ENCODE results near the gene NMU. TPM values are rescaled to one million over a fixed set of nuclear protein-coding genes. Genes with fewer than 3 reads are reported as not detected.

Gene NMU
- total RNA-seq, 1 experiment from 2014 or later, result 28.5 TPM

DNA sequence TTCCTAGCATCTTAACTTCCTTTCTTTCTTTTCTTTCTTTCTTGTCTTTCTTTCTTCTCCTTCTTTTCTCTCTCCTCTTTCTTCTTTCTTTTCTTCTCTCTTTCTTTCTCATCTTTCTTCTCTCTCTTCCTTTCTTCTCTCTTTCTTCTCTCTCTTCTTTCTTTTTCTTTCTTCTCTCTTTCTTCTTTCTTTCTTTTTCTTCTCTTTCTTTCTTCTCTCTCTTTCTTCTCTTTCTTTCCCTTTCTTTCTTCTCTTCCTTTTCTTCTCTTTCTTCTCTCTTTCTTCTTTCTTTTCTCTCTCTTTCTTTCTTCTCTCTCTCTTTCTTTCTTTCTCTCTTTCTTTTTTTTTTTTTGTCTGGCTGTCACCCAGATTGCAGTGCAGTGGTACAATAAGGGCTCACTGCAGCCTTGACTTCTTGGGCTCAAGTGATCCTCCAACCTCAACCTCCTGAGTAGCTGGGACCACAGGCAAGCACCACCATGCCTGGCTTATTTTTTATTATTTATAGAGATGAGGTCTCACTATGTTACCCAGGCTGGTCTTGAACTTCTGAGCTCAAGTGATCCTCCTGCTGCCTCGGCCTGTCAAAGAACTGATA, 17.5 kb downstream of the NMU start:
- Histone ChIP-seq H3K4me2 (ENCODE audit: low read length) (peak overlapping the region; percentile 48), H2AFZ (ENCODE audit: low read length) (peak overlapping the region; percentile 55; the same call in 1 of the 2 replicates), H3K36me3 (ENCODE audit: low read depth, low read length) (no peaks in the 10 kb centered on the region), H3K9ac (ENCODE audit: low read length) (no peak overlapping the region), H3F3A (ENCODE audit: low read length, unreplicated experiment) (no peaks in the 10 kb centered on the region), H3K4me1 (ENCODE audit: insufficient read depth, low read length) (no peaks in the 10 kb centered on the region), H3K27me3 (ENCODE audit: low read length) (no peaks in the 10 kb centered on the region), H3K9me3 (ENCODE audit: low read length) (no peaks in the 10 kb centered on the region), H4K20me1 (ENCODE audit: low read length) (no peaks in the 10 kb centered on the region), H3K4me3 (ENCODE audit: low read length) (peak overlapping the region; percentile 37), H3K9me2 (replicated peaks; ENCODE audit: low read length) (no peaks in the 10 kb centered on the region), H3K79me2 (ENCODE audit: low read length) (no peaks in the 10 kb centered on the region), H3K27ac (ENCODE audit: low read length) (no peak overlapping the region)
- POLR2A ChIA-PET (ENCODE audit: unreplicated experiment), result no interaction called here
- DNase-seq (no peak), ATAC-seq (no peak)
- CTCF ChIA-PET, result no interaction called here
- TF ChIP-seq EZH2phosphoT487 (IDR thresholded peaks at IDR 0.05; ENCODE audit: borderline replicate concordance, low read length), result no peak
- TF ChIP-seq, protein P1, sequence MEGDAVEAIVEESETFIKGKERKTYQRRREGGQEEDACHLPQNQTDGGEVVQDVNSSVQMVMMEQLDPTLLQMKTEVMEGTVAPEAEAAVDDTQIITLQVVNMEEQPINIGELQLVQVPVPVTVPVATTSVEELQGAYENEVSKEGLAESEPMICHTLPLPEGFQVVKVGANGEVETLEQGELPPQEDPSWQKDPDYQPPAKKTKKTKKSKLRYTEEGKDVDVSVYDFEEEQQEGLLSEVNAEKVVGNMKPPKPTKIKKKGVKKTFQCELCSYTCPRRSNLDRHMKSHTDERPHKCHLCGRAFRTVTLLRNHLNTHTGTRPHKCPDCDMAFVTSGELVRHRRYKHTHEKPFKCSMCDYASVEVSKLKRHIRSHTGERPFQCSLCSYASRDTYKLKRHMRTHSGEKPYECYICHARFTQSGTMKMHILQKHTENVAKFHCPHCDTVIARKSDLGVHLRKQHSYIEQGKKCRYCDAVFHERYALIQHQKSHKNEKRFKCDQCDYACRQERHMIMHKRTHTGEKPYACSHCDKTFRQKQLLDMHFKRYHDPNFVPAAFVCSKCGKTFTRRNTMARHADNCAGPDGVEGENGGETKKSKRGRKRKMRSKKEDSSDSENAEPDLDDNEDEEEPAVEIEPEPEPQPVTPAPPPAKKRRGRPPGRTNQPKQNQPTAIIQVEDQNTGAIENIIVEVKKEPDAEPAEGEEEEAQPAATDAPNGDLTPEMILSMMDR (conservative IDR thresholded peaks at IDR 0.05; ENCODE audit: low read depth, low read length), result no peak
- TF ChIP-seq EZH2 (IDR thresholded peaks at IDR 0.05; ENCODE audit: low read length, unreplicated experiment), result no peak
- intact Hi-C loops (cut with micrococcal nuclease), result no loop called here
- BruUV-seq (replicated peaks), result no TSS peak

GRCh38 chr4:55617587-55618197, 18.4 kb downstream of the NMU start:
- no peaks in the 10 kb centered on the region for H3K79me2 ChIP-seq (ENCODE audit: low read length)
- H3K4me1 ChIP-seq (ENCODE audit: insufficient read depth, low read length), result no peaks in the 10 kb centered on the region
- H3K9me3 ChIP-seq (ENCODE audit: low read length), result no peaks in the 10 kb centered on the region
- no peaks in the 10 kb centered on the region for H3K9me2 ChIP-seq (replicated peaks; ENCODE audit: low read length)
- no peaks in the 10 kb centered on the region for H3F3A ChIP-seq (ENCODE audit: low read length, unreplicated experiment)
- no peak for TF ChIP-seq EZH2 (IDR thresholded peaks at IDR 0.05; ENCODE audit: low read length, unreplicated experiment)
- TF ChIP-seq, protein P1 (conservative IDR thresholded peaks at IDR 0.05; ENCODE audit: low read depth, low read length), result no peak
- no peak overlapping the region for H3K27ac ChIP-seq (ENCODE audit: low read length)
- H4K20me1 ChIP-seq (ENCODE audit: low read length), result no peaks in the 10 kb centered on the region
- intact Hi-C loops (cut with micrococcal nuclease), result no loop called here
- H2AFZ ChIP-seq (ENCODE audit: low read length), result no peak overlapping the region
- H3K36me3 ChIP-seq (ENCODE audit: low read depth, low read length), result no peaks in the 10 kb centered on the region
- POLR2A ChIA-PET (ENCODE audit: unreplicated experiment), result interaction anchor here (0.7 kb wide), 1 partner anchor 172 kb away, joined by 3 read pairs; no protein-coding TSS in a partner anchor
- ATAC-seq, result no peak
- no TSS peak for BruUV-seq (replicated peaks)
- H3K4me3 ChIP-seq (ENCODE audit: low read length), result no peak overlapping the region
- no peak overlapping the region for H3K4me2 ChIP-seq (ENCODE audit: low read length)
- no peaks in the 10 kb centered on the region for H3K27me3 ChIP-seq (ENCODE audit: low read length)
- no peak overlapping the region for H3K9ac ChIP-seq (ENCODE audit: low read length)
- no peak for DNase-seq
- CTCF ChIA-PET, result no interaction called here

DNA sequence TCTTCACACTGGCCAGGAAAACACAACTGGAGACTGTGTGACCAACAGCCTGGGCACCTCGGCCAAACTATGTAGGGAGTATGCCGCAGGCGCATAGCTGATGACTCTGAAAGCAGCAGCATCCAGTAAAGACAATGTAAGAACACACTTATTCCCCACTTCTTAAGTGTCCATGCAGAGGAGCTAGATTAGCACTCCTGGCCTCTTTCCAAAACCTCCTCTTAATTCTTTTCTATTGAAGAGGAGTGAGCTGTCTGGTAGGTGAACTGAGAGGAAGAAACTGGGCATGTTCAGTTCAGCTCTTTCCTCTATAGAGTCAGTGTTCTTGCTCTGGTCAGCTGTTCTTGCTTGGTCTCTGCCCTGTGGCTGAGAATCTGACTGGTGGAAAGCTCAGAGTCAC, 21.1 kb downstream of the NMU start:
- Histone ChIP-seq H4K20me1 (ENCODE audit: low read length) (no peaks in the 10 kb centered on the region), H3F3A (ENCODE audit: low read length, unreplicated experiment) (no peaks in the 10 kb centered on the region), H3K9me2 (replicated peaks; ENCODE audit: low read length) (no peaks in the 10 kb centered on the region), H3K9me3 (ENCODE audit: low read length) (no peaks in the 10 kb centered on the region), H3K27ac (ENCODE audit: low read length) (no peak overlapping the region), H3K4me3 (ENCODE audit: low read length) (no peak overlapping the region), H3K27me3 (ENCODE audit: low read length) (no peaks in the 10 kb centered on the region), H3K4me1 (ENCODE audit: insufficient read depth, low read length) (peaks cover 12% of the 10 kb centered on the region), H3K4me2 (ENCODE audit: low read length) (no peak overlapping the region), H3K36me3 (ENCODE audit: low read depth, low read length) (no peaks in the 10 kb centered on the region), H3K9ac (ENCODE audit: low read length) (no peak overlapping the region), H3K79me2 (ENCODE audit: low read length) (no peaks in the 10 kb centered on the region), H2AFZ (ENCODE audit: low read length) (no peak overlapping the region)
- ChIA-PET POLR2A (ENCODE audit: unreplicated experiment) (no interaction called here), CTCF (no interaction called here)
- intact Hi-C loops (cut with micrococcal nuclease), result no loop called here
- DNase-seq (no peak), ATAC-seq (no peak)
- BruUV-seq (replicated peaks), result no TSS peak
- TF ChIP-seq, protein P1 (conservative IDR thresholded peaks at IDR 0.05; ENCODE audit: low read depth, low read length), result no peak
- TF ChIP-seq EZH2phosphoT487 (IDR thresholded peaks at IDR 0.05; ENCODE audit: borderline replicate concordance, low read length), result no peak
